ENCODE results near the gene ALOX12. TPM values are rescaled to one million over a fixed set of nuclear protein-coding genes. Genes with fewer than 3 reads are reported as not detected.
"Not testable (repeated sequence)": the region's sequence is repeated elsewhere in the genome, so short reads cannot be mapped to it uniquely, and the experiment has no call there.

Gene ALOX12
- total RNA-seq, 1 donor from 2014 or later: not detected

- Mint-ChIP-seq H3K27ac (ENCODE audit: unreplicated experiment) (no peak overlapping the region), H3K27me3 (ENCODE audit: unreplicated experiment) (no peaks in the 10 kb centered on the region), H3K4me1 (ENCODE audit: low read depth, unreplicated experiment) (no peaks in the 10 kb centered on the region), H3K9me3 (ENCODE audit: unreplicated experiment) (peaks cover 4% of the 10 kb centered on the region), H3K36me3 (ENCODE audit: unreplicated experiment) (peaks cover 3% of the 10 kb centered on the region), H3K4me3 (ENCODE audit: unreplicated experiment) (no peak overlapping the region)
- TF ChIP-seq CTCF (IDR thresholded peaks at IDR 0.05; ENCODE audit: partially characterized antibody, unreplicated experiment): no peak
- DNase-seq: no peak
Observed at GRCh38 chr17:6953689-6954088, 42.2 kb upstream of the ALOX12 start.

GRCh38 chr17:6959700-6960099 lies 36.1 kb upstream of the ALOX12 start:
- no peak overlapping the region for H3K4me3 Mint-ChIP-seq (ENCODE audit: unreplicated experiment)
- H3K27me3 Mint-ChIP-seq (ENCODE audit: unreplicated experiment): no peaks in the 10 kb centered on the region
- H3K9me3 Mint-ChIP-seq (ENCODE audit: unreplicated experiment): no peaks in the 10 kb centered on the region
- TF ChIP-seq CTCF (IDR thresholded peaks at IDR 0.05; ENCODE audit: partially characterized antibody, unreplicated experiment): no peak
- H3K27ac Mint-ChIP-seq (ENCODE audit: unreplicated experiment): no peak overlapping the region
- H3K36me3 Mint-ChIP-seq (ENCODE audit: unreplicated experiment): peaks cover 3% of the 10 kb centered on the region
- no peaks in the 10 kb centered on the region for H3K4me1 Mint-ChIP-seq (ENCODE audit: low read depth, unreplicated experiment)
- DNase-seq: no peak

- no peak for DNase-seq
- Mint-ChIP-seq H3K4me3 (ENCODE audit: unreplicated experiment) (no peak overlapping the region), H3K9me3 (ENCODE audit: unreplicated experiment) (no peaks in the 10 kb centered on the region), H3K36me3 (ENCODE audit: unreplicated experiment) (no peaks in the 10 kb centered on the region), H3K4me1 (ENCODE audit: low read depth, unreplicated experiment) (no peaks in the 10 kb centered on the region), H3K27ac (ENCODE audit: unreplicated experiment) (no peak overlapping the region), H3K27me3 (ENCODE audit: unreplicated experiment) (no peaks in the 10 kb centered on the region)
- no peak for TF ChIP-seq CTCF (IDR thresholded peaks at IDR 0.05; ENCODE audit: partially characterized antibody, unreplicated experiment)
Observed at GRCh38 chr17:6969323-6969726, 26.5 kb upstream of the ALOX12 start.

GRCh38 chr17:6970992-6971391 lies 24.9 kb upstream of the ALOX12 start:
- H3K27me3 Mint-ChIP-seq (ENCODE audit: unreplicated experiment): no peaks in the 10 kb centered on the region
- DNase-seq: no peak
- H3K9me3 Mint-ChIP-seq (ENCODE audit: unreplicated experiment): no peaks in the 10 kb centered on the region
- no peak for TF ChIP-seq CTCF (IDR thresholded peaks at IDR 0.05; ENCODE audit: partially characterized antibody, unreplicated experiment)
- no peaks in the 10 kb centered on the region for H3K4me1 Mint-ChIP-seq (ENCODE audit: low read depth, unreplicated experiment)
- H3K4me3 Mint-ChIP-seq (ENCODE audit: unreplicated experiment): no peak overlapping the region
- no peaks in the 10 kb centered on the region for H3K36me3 Mint-ChIP-seq (ENCODE audit: unreplicated experiment)
- no peak overlapping the region for H3K27ac Mint-ChIP-seq (ENCODE audit: unreplicated experiment)

- not testable (repeated sequence) for H3K4me1 Mint-ChIP-seq (ENCODE audit: low read depth, unreplicated experiment); H3K4me3 Mint-ChIP-seq (ENCODE audit: unreplicated experiment); H3K27me3 Mint-ChIP-seq (ENCODE audit: unreplicated experiment); H3K9me3 Mint-ChIP-seq (ENCODE audit: unreplicated experiment); DNase-seq; H3K27ac Mint-ChIP-seq (ENCODE audit: unreplicated experiment); H3K36me3 Mint-ChIP-seq (ENCODE audit: unreplicated experiment)
Observed at GRCh38 chr17:6979440-6979839, 16.4 kb upstream of the ALOX12 start.

- no peaks in the 10 kb centered on the region for H3K36me3 Mint-ChIP-seq (ENCODE audit: unreplicated experiment)
- H3K4me1 Mint-ChIP-seq (ENCODE audit: low read depth, unreplicated experiment): no peaks in the 10 kb centered on the region
- H3K4me3 Mint-ChIP-seq (ENCODE audit: unreplicated experiment): no peak overlapping the region
- DNase-seq: no peak
- H3K27me3 Mint-ChIP-seq (ENCODE audit: unreplicated experiment): peaks cover 3% of the 10 kb centered on the region
- TF ChIP-seq CTCF (IDR thresholded peaks at IDR 0.05; ENCODE audit: partially characterized antibody, unreplicated experiment): no peak
- H3K9me3 Mint-ChIP-seq (ENCODE audit: unreplicated experiment): peaks cover 2% of the 10 kb centered on the region
- H3K27ac Mint-ChIP-seq (ENCODE audit: unreplicated experiment): no peak overlapping the region
Observed at GRCh38 chr17:6981426-6981825, 14.4 kb upstream of the ALOX12 start.
